ENCODE measurements around the gene USP26. TPM values are rescaled to one million over a fixed set of nuclear protein-coding genes. Genes with fewer than 3 reads are reported as not detected.
"Not testable (repeated sequence)": the region's sequence is repeated elsewhere in the genome, so short reads cannot be mapped to it uniquely, and the experiment has no call there.

USP26 gene
- total RNA-seq, 1 donor from 2014 or later = not detected

GRCh38 chrX:133089411-133089810 is 7.5 kb downstream of the USP26 start:
- FAIRE-seq = no peak

GRCh38 chrX:133085785-133086184 is 11.1 kb downstream of the USP26 start:
- TF ChIP-seq, protein P1, sequence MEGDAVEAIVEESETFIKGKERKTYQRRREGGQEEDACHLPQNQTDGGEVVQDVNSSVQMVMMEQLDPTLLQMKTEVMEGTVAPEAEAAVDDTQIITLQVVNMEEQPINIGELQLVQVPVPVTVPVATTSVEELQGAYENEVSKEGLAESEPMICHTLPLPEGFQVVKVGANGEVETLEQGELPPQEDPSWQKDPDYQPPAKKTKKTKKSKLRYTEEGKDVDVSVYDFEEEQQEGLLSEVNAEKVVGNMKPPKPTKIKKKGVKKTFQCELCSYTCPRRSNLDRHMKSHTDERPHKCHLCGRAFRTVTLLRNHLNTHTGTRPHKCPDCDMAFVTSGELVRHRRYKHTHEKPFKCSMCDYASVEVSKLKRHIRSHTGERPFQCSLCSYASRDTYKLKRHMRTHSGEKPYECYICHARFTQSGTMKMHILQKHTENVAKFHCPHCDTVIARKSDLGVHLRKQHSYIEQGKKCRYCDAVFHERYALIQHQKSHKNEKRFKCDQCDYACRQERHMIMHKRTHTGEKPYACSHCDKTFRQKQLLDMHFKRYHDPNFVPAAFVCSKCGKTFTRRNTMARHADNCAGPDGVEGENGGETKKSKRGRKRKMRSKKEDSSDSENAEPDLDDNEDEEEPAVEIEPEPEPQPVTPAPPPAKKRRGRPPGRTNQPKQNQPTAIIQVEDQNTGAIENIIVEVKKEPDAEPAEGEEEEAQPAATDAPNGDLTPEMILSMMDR (IDR thresholded peaks at IDR 0.05; ENCODE audit: insufficient read depth, low read length, severe bottlenecking) = no peak
- peak; percentile 87 for DNase-seq (ENCODE audit: low read depth)

More at GRCh38 chrX:133089411-133089810, 7.5 kb downstream of the USP26 start:
- TF ChIP-seq, protein P1 (IDR thresholded peaks at IDR 0.05; ENCODE audit: insufficient read depth, low read length, severe bottlenecking) = no peak
- H3K4me3 ChIP-seq (ENCODE audit: low read depth, low read length) = no peak overlapping the region
- no peaks in the 10 kb centered on the region for H3K36me3 ChIP-seq (ENCODE audit: control insufficient read depth, insufficient read depth, low read length)
- H3K27me3 ChIP-seq (ENCODE audit: control insufficient read depth, insufficient read depth, low read length) = no peaks in the 10 kb centered on the region
- no peak for DNase-seq (ENCODE audit: low read depth)

GRCh38 chrX:133085056-133085455 is 11.9 kb downstream of the USP26 start:
- H3K27me3 ChIP-seq (ENCODE audit: control insufficient read depth, insufficient read depth, low read length); H3K4me3 ChIP-seq (ENCODE audit: low read depth, low read length); FAIRE-seq; DNase-seq (ENCODE audit: low read depth); H3K36me3 ChIP-seq (ENCODE audit: control insufficient read depth, insufficient read depth, low read length): not testable (repeated sequence)

More at GRCh38 chrX:133085785-133086184, 11.1 kb downstream of the USP26 start:
- H3K4me3 ChIP-seq (ENCODE audit: low read depth, low read length) = no peak overlapping the region
- H3K27me3 ChIP-seq (ENCODE audit: control insufficient read depth, insufficient read depth, low read length) = no peaks in the 10 kb centered on the region
- no peaks in the 10 kb centered on the region for H3K36me3 ChIP-seq (ENCODE audit: control insufficient read depth, insufficient read depth, low read length)
- FAIRE-seq = no peak

- TF ChIP-seq, protein P1 (IDR thresholded peaks at IDR 0.05; ENCODE audit: insufficient read depth, low read length, severe bottlenecking) = no peak
- Histone ChIP-seq H3K36me3 (ENCODE audit: control insufficient read depth, insufficient read depth, low read length) (no peaks in the 10 kb centered on the region), H3K27me3 (ENCODE audit: control insufficient read depth, insufficient read depth, low read length) (no peaks in the 10 kb centered on the region), H3K4me3 (ENCODE audit: low read depth, low read length) (no peak overlapping the region)
- DNase-seq (ENCODE audit: low read depth) = no peak
- no peak for FAIRE-seq
Observed at GRCh38 chrX:133083899-133084298, 13.0 kb downstream of the USP26 start.

DNA sequence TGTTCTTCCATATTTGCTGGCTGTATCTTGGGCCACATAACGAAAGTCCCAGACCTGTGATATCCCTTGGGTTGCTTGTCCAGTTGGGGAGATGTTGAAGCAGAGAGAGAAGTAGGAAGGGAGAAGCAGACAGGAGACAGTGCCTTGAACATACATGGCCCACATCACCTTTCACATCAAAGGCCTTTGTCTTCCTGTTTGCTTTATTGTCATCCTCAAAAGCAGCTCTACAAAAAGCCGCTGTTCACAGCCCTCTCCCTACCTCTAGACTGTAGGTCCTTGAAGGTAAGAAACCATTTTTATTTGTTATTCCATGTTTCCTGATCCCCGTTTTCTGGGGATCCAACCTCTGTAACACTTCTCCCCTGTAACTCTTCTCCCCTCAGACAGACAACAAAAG is 14.9 kb downstream of the USP26 start:
- TF ChIP-seq, protein P1 (IDR thresholded peaks at IDR 0.05; ENCODE audit: insufficient read depth, low read length, severe bottlenecking) = no peak
- no peak overlapping the region for H3K4me3 ChIP-seq (ENCODE audit: low read depth, low read length)
- DNase-seq (ENCODE audit: low read depth) (no peak), FAIRE-seq (peak; percentile 7)
- no peaks in the 10 kb centered on the region for H3K27me3 ChIP-seq (ENCODE audit: control insufficient read depth, insufficient read depth, low read length)
- no peaks in the 10 kb centered on the region for H3K36me3 ChIP-seq (ENCODE audit: control insufficient read depth, insufficient read depth, low read length)

DNA sequence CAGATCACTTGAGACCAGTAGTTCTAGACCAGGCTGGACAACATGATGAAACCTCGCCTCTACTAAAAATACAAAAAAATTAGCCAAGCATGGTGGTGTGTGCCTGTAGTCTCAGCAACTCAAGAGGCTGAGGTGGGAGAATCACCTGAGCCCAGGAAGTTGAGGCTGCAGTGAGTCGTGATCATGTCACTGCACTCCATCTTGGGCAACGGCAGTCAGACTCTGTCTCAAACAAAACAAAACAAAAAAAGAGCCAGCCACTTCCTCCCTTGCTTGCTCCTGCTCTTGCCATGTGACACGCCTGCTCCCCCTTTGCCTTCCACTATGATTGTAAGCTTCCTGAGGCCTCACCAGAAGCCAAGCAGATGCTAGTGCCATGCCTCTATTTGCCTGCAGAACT is 19.1 kb downstream of the USP26 start:
- not testable (repeated sequence) for H3K27me3 ChIP-seq (ENCODE audit: control insufficient read depth, insufficient read depth, low read length); H3K4me3 ChIP-seq (ENCODE audit: low read depth, low read length); FAIRE-seq; H3K36me3 ChIP-seq (ENCODE audit: control insufficient read depth, insufficient read depth, low read length)
- peak; percentile 36 for DNase-seq (ENCODE audit: low read depth)

DNA sequence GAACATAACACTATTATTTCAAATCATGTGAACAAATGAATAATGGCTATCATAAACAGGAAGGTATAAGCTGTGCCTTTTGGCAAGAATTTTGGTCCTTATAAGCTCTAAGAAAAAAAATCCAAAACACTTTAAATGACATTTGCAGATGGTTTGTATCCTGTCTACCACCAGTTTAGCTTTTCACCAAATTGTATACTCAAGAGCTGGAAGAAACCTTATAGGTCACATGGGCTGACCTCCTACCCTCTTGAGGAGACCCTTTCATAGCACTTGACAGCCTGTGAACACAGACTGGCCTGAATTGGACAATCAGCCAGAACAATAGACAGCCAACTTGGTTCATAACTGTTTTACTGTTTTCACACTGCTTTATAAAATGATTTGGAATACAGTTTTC is 24.3 kb downstream of the USP26 start:
- TF ChIP-seq, protein P1 (IDR thresholded peaks at IDR 0.05; ENCODE audit: insufficient read depth, low read length, severe bottlenecking) = no peak
- FAIRE-seq = no peak
- H3K27me3 ChIP-seq (ENCODE audit: control insufficient read depth, insufficient read depth, low read length) = no peaks in the 10 kb centered on the region
- H3K4me3 ChIP-seq (ENCODE audit: low read depth, low read length) = no peak overlapping the region
- no peaks in the 10 kb centered on the region for H3K36me3 ChIP-seq (ENCODE audit: control insufficient read depth, insufficient read depth, low read length)
- no peak for DNase-seq (ENCODE audit: low read depth)

All from bronchial epithelial cell (primary cell).